Osteoblast (primary cell): ENCODE data around the gene PRPF40A. TPM values are rescaled to one million over a fixed set of nuclear protein-coding genes. Genes with fewer than 3 reads are reported as not detected.
"Not testable (repeated sequence)": the region's sequence is repeated elsewhere in the genome, so short reads cannot be mapped to it uniquely, and the experiment has no call there.

ENCODE experiments used
- DNase-seq: peaks from one replicate; pipeline ENCODE4 v3.0.0; 2011; ENCODE audit warnings: low spot score, mixed read lengths; ENCODE audit not compliant: insufficient read length; ENCODE audit errors: missing footprints
- H2AFZ ChIP-seq: 2 replicates; pipeline ENCODE4 v1.6.0; 2011; ENCODE audit warnings: mild to moderate bottlenecking, low read length
- H3K27ac ChIP-seq: 2 replicates; pipeline ENCODE4 v1.5.1; 2011; ENCODE audit warnings: mild to moderate bottlenecking, low read depth, low read length, moderate library complexity
- H3K27me3 ChIP-seq: 2 replicates; pipeline ENCODE4 v1.6.0; 2012; ENCODE audit warnings: mild to moderate bottlenecking, control low read depth, inconsistent platforms, low read length, moderate library complexity; ENCODE audit not compliant: insufficient read depth
- H3K36me3 ChIP-seq: 2 replicates; pipeline ENCODE4 v1.5.1; 2011; ENCODE audit warnings: mild to moderate bottlenecking, low read length, control low read depth, moderate library complexity; ENCODE audit not compliant: insufficient read depth
- H3K4me1 ChIP-seq: 2 replicates; pipeline ENCODE4 v1.5.1; 2011; ENCODE audit warnings: mild to moderate bottlenecking, low read length, control low read depth, moderate library complexity; ENCODE audit not compliant: insufficient read depth
- H3K4me2 ChIP-seq: 2 replicates; pipeline ENCODE4 v1.6.0; 2011; ENCODE audit warnings: mild to moderate bottlenecking, low read length; ENCODE audit not compliant: insufficient read depth
- H3K4me3 ChIP-seq: fragments of 200-600 bp; sonication (generic); 3 replicates; pipeline ENCODE4 v1.5.1; 2012; ENCODE audit warnings: mild to moderate bottlenecking, low read length, inconsistent platforms; ENCODE audit not compliant: insufficient read depth
- H3K79me2 ChIP-seq: 2 replicates; pipeline ENCODE4 v1.6.0; 2012; ENCODE audit warnings: mild to moderate bottlenecking, low read length, control low read depth, inconsistent platforms; ENCODE audit not compliant: insufficient read depth
- H3K9me3 ChIP-seq: 2 replicates; pipeline ENCODE4 v1.5.1; 2011; ENCODE audit warnings: low read depth, low read length, control low read depth
- H4K20me1 ChIP-seq: 2 replicates; pipeline ENCODE4 v1.6.0; 2012; ENCODE audit warnings: mild to moderate bottlenecking, low read length, control low read depth; ENCODE audit not compliant: insufficient read depth
- CTCF ChIP-seq: IDR thresholded peaks from 2 replicates; pipeline ENCODE4 v1.5.1; 2011; ENCODE audit warnings: mild to moderate bottlenecking, low read depth, low read length, moderate library complexity; ENCODE audit errors: extremely low read depth
- total RNA-seq: library from RNA; depleted of rRNA; stranded (reverse); fragments of >200 nt; gene quantifications from 2 replicates; pipeline ENCODE4 v1.2.3, GENCODE V29; 2012

Gene PRPF40A
- total RNA-seq, 1 donor: 109 TPM

DNA sequence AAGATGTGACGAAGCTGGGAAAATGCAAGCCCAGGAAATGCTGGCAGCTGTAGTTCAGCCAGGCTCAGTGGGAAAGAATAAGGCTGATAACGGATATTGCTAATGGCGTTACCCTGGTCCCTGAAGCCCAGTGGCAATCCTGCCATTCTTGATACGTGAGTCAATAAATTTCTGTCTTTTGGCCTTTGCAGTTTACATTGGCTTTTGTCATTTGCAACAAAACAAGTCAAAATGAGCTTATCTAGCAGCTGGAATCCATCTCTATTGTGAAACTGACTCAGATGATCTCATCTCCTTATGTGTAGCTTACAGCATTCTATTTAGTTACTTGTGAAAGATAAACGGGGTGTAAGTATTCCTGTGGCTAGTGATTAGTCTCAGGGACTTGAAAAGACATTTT, 44.9 kb upstream of the PRPF40A start:
- Histone ChIP-seq H3K27ac (peak overlapping the region; percentile 23), H2AFZ (no peak overlapping the region), H4K20me1 (no peaks in the 10 kb centered on the region), H3K27me3 (no peaks in the 10 kb centered on the region), H3K4me3 (no peak overlapping the region), H3K9me3 (no peaks in the 10 kb centered on the region), H3K4me2 (no peak overlapping the region), H3K4me1 (peaks cover 4% of the 10 kb centered on the region), H3K36me3 (no peaks in the 10 kb centered on the region), H3K79me2 (no peaks in the 10 kb centered on the region)
- no peak for DNase-seq
- no peak for TF ChIP-seq CTCF

DNA sequence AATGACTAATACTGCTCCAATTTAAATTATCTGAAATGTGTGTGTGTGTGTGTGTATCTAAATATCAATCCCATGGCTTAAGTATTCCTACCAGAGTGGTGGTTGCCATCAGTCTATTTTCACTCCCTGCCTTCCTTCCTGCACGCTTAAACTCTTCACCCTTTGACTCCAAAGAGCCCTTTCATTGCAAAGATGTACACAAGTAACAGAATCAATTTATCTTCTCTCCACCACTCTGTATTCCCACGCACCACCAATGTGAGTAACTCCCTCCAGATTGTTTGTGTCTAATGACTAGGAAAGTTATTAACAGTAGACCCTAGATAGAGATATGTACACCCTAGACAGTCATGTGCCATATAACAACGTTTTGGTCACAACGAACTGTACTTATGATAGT, 44.0 kb upstream of the PRPF40A start:
- Histone ChIP-seq H3K4me2 (no peak overlapping the region), H3K4me3 (no peak overlapping the region), H2AFZ (no peak overlapping the region), H3K79me2 (no peaks in the 10 kb centered on the region), H3K36me3 (no peaks in the 10 kb centered on the region), H3K27me3 (no peaks in the 10 kb centered on the region), H3K4me1 (peaks cover 4% of the 10 kb centered on the region), H3K27ac (no peak overlapping the region), H3K9me3 (no peaks in the 10 kb centered on the region), H4K20me1 (no peaks in the 10 kb centered on the region)
- DNase-seq: no peak
- no peak for TF ChIP-seq CTCF

GRCh38 chr2:152759290-152760072, 42.2 kb upstream of the PRPF40A start:
- Histone ChIP-seq H3K9me3 (no peaks in the 10 kb centered on the region), H3K79me2 (no peaks in the 10 kb centered on the region), H3K4me2 (no peak overlapping the region), H3K36me3 (peaks cover under 1% of the 10 kb centered on the region), H3K27me3 (no peaks in the 10 kb centered on the region), H2AFZ (no peak overlapping the region), H4K20me1 (no peaks in the 10 kb centered on the region), H3K27ac (no peak overlapping the region), H3K4me1 (peaks cover 4% of the 10 kb centered on the region), H3K4me3 (no peak overlapping the region)
- DNase-seq: no peak
- no peak for TF ChIP-seq CTCF

DNA sequence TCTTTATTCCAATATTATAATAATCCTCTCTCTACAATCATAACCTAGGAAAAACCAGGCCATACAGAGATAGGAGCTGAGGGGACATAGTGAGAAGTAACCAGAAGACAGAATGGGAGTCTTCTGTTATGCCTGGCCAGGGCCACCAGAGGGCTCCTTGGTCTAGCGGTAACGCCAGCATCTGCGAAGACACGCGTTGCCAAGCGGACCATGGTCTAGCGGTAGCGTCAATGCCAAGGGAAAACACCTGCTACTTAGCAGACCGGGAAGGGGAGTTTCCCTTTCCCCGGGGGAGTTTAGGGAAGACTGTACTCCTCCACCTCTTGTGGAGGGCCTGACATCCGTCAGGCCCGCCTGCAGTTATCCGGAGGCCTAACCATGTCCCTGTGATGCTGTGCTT, 37.8 kb upstream of the PRPF40A start:
- DNase-seq: no peak
- no peak for TF ChIP-seq CTCF
- Histone ChIP-seq H3K36me3 (peaks cover 8% of the 10 kb centered on the region), H4K20me1 (no peaks in the 10 kb centered on the region), H3K27me3 (no peaks in the 10 kb centered on the region), H3K4me1 (no peaks in the 10 kb centered on the region), H3K27ac (no peak overlapping the region), H2AFZ (no peak overlapping the region), H3K4me3 (no peak overlapping the region), H3K4me2 (no peak overlapping the region), H3K79me2 (no peaks in the 10 kb centered on the region), H3K9me3 (no peaks in the 10 kb centered on the region)

GRCh38 chr2:152747751-152748150, 30.5 kb upstream of the PRPF40A start:
- not testable (repeated sequence) for H3K4me1 ChIP-seq, H2AFZ ChIP-seq, DNase-seq, H3K9me3 ChIP-seq, H3K36me3 ChIP-seq, H3K79me2 ChIP-seq, H4K20me1 ChIP-seq, H3K4me2 ChIP-seq, H3K4me3 ChIP-seq, H3K27ac ChIP-seq, H3K27me3 ChIP-seq
